WERI-Rb-1 (cell line): Measurements from ENCODE around the gene BPI.

Experiments used
- DNase-seq: peaks from one replicate; pipeline ENCODE4 v3.0.0-alpha.2; 2020
- H3K27ac ChIP-seq: fragments of 250-450 bp; sonication (Bioruptor Pico); 2 replicates; pipeline ENCODE4 v1.5.1; 2020; ENCODE audit warnings: mild to moderate bottlenecking, moderate library complexity
- H3K27me3 ChIP-seq: fragments of 250-450 bp; sonication (Bioruptor Pico); 2 replicates; pipeline ENCODE4 v1.5.1; 2021; ENCODE audit warnings: mild to moderate bottlenecking, low read depth, moderate library complexity; ENCODE audit not compliant: insufficient read depth, severe bottlenecking
- H3K36me3 ChIP-seq: fragments of 250-450 bp; sonication (Bioruptor Pico); 2 replicates; pipeline ENCODE4 v1.5.1; 2020; ENCODE audit warnings: mild to moderate bottlenecking, moderate library complexity
- H3K4me3 ChIP-seq: 2 replicates; pipeline ENCODE4 v1.5.1; 2011; ENCODE audit warnings: low read depth, mild to moderate bottlenecking, control low read depth, low read length
- H3K9me3 ChIP-seq: fragments of 250-450 bp; sonication (Bioruptor Pico); 2 replicates; pipeline ENCODE4 v1.5.1; 2021; ENCODE audit warnings: mild to moderate bottlenecking, moderate library complexity; ENCODE audit not compliant: severe bottlenecking
- TF ChIP-seq, protein P1 (sequence below): IDR thresholded peaks from 2 replicates; pipeline ENCODE4 v1.5.1; 2011; ENCODE audit warnings: low read depth, mild to moderate bottlenecking, control low read depth, inconsistent platforms, low read length

The BPI gene

DNA sequence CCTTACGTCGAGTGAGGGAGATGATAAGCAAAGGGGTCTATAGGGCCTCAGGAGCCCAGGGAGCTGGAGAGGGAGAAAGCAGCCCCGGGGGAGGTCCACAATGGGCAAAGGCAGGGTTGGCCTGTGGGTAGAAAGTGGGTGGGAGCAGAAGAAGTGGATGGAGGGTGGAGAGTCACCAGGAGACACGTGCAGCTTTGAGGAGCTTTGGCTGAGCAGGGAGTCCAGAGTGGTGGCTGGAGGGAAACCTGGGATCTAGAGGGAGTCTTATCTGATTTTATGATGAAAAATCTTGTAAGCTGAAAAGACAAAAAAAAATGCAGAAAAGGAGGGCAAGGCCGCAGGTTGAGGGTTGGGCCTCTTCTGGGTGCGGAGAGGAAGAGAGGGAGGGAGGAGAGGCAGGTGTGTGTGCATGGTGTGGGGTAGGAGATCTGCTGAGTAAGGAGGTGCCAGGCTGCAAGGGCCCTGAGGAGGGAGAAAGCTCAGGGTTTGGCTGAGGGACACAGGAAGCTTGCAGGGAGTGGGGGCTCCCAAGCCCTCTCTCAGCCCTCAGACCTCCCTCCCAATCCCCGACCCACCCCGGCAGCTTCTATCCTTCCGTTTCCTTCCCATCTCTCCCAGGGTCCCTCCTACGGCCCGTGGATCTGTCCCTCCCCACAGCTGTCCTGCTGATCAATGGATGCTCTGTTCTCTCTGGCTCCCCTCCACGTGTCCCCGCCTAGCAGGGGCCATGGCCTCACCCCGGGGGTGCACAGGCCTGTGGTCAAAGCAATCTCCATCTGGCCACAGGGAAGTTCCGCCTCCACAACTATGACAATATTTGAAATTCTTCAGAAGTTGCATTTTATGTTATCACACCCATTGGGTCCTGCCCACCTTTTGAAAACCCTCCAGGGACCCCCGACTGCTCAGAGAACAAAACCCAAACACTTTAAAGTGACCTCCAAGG lies 17.1 kb upstream of the BPI start:
- H3K27me3 ChIP-seq, result no peaks in the 10 kb centered on the region
- H3K9me3 ChIP-seq, result peaks cover 13% of the 10 kb centered on the region
- H3K4me3 ChIP-seq, result no peak overlapping the region
- no peak overlapping the region for H3K27ac ChIP-seq
- TF ChIP-seq, protein P1, sequence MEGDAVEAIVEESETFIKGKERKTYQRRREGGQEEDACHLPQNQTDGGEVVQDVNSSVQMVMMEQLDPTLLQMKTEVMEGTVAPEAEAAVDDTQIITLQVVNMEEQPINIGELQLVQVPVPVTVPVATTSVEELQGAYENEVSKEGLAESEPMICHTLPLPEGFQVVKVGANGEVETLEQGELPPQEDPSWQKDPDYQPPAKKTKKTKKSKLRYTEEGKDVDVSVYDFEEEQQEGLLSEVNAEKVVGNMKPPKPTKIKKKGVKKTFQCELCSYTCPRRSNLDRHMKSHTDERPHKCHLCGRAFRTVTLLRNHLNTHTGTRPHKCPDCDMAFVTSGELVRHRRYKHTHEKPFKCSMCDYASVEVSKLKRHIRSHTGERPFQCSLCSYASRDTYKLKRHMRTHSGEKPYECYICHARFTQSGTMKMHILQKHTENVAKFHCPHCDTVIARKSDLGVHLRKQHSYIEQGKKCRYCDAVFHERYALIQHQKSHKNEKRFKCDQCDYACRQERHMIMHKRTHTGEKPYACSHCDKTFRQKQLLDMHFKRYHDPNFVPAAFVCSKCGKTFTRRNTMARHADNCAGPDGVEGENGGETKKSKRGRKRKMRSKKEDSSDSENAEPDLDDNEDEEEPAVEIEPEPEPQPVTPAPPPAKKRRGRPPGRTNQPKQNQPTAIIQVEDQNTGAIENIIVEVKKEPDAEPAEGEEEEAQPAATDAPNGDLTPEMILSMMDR, result no peak
- no peak for DNase-seq
- no peaks in the 10 kb centered on the region for H3K36me3 ChIP-seq

DNA sequence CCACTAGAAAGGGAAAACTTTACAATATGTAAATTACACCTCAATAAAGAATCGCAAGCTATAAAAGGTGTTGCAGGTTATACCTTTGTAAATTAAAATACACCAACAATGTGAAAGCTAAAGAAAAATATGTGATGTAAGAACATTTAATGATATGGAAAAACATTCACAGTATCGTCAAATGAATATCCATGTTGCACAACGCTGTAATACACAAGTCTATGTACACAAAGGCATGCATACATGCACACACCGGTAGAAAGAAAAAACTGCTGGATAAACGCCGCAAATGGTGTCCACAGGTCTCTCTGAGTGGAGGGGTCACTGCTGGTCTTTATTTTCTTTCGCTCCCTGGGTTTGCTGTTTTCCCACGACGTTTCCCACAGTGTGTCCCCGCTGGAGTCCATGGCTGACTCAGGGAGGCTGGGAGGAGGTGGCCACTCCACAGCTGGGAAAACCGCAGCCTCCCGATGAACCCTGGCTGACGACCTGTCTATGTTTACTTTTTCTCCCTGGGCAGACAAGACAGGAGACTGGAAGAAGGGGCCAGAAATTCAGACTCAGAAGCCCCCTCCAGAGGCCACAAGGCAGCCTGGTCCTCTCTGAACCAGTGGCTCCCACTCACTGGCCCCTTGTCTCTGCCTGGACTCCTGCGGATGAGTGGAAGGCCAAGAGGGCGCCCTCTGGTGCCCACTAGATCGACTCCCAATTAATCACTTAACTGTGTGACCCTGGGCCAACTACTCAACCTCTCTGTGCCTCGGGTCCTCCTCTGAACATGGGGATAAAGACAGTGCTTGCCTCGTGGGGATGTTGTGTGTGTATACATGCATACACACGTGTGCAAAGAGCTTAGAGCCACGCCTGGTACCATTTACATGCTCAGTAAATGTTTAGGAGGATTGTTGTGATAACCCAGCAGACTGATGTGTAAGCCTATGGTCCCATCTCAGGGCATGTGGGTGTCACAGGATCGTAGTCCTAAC lies 12.8 kb upstream of the BPI start:
- Histone ChIP-seq H3K36me3 (no peaks in the 10 kb centered on the region), H3K27me3 (no peaks in the 10 kb centered on the region), H3K9me3 (no peaks in the 10 kb centered on the region), H3K4me3 (no peak overlapping the region), H3K27ac (no peak overlapping the region)
- peak; percentile 68 for DNase-seq
- TF ChIP-seq, protein P1, result peak; percentile 52; the same call in 1 of the 2 replicates

DNA sequence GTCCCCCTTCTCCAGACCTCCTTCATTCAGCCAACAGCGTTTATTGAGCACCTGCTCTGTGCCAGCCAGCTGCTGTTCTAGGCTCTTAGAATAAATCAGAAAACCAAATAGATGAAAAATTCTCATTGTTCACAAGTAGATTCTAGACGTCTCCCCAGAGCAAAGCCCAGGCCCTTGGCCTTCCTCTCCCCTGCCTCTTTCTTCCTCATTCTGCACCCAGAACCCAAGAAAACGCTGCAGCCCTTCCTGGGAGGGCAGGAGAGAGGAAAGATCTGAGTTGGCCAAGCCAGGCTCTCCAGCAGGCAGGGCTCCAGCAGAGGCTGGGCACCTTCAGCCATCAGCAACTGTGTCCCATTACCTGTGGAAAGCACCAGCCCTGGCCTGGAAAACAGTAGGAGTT lies 12.0 kb upstream of the BPI start:
- TF ChIP-seq, protein P1, result no peak
- Histone ChIP-seq H3K27ac (no peak overlapping the region), H3K4me3 (no peak overlapping the region), H3K36me3 (no peaks in the 10 kb centered on the region), H3K27me3 (no peaks in the 10 kb centered on the region), H3K9me3 (no peaks in the 10 kb centered on the region)
- DNase-seq, result no peak

DNA sequence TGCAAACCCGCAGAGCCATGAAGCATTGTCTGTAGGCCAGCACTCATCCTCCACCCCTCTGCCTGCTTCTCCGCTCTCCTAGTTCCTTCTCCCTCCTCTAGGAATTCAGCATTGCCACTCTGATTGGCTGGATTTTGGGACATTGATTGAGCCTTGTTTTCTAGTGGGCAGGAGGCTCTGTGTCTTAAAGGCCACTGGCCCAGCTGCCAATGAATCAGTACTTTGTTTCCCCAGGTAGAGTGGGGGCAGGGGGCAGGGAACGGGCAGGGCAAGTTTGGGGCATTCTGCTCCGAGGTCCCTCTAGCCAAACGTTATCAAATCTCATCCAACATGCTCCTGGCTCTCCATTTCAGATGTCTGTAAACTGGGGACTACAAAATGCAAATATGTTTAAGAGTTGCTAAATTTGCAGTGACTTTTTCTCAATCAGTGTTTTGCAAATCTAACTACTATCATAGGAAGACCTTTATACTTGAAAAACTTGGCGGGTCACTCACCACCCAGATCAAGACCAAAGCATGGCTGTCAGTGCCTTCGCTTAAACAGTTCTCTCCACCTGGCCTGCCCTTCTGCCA lies 10.4 kb upstream of the BPI start:
- no peak for DNase-seq
- Histone ChIP-seq H3K4me3 (no peak overlapping the region), H3K36me3 (no peaks in the 10 kb centered on the region), H3K9me3 (no peaks in the 10 kb centered on the region), H3K27me3 (no peaks in the 10 kb centered on the region), H3K27ac (no peak overlapping the region)
- TF ChIP-seq, protein P1, result no peak

DNA sequence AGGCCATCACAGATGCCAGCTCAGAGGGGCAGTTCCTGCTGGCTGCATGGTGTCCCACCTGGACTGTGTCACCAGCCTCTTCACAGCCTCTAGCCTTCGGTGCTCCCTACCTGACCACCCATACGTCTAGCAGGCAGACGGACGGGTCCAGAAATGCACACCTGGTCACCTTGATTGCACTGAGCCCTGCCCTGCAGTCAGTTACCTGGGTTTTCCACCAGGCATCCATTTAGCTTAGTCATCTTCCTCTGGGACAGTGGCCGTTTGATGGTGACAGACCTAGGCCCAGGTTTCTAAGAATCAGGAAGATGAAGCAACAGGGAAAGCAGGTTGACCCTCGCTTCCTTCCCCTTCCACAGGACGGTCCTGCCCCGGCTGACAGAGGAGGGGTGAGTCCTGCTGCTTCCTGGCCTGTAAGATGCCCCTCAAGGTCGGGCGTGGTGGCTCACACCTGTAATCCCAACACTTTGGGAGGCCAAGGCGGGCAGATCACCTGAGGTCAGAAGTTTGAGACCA lies 9.8 kb upstream of the BPI start:
- Histone ChIP-seq H3K9me3 (no peaks in the 10 kb centered on the region), H3K27me3 (no peaks in the 10 kb centered on the region), H3K36me3 (no peaks in the 10 kb centered on the region), H3K27ac (no peak overlapping the region), H3K4me3 (no peak overlapping the region)
- DNase-seq, result no peak
- TF ChIP-seq, protein P1, result no peak
